ENCODE data around the gene DIP2C.

The DIP2C gene

GRCh38 chr10:344582-345200 lies 344.8 kb downstream of the DIP2C start:
- Histone ChIP-seq H3K27me3 (ENCODE audit: insufficient read depth, low read depth, severe bottlenecking) (no peaks in the 10 kb centered on the region), H3K36me3 (no peaks in the 10 kb centered on the region), H3K27ac (no peak overlapping the region), H3K4me3 (ENCODE audit: low read depth, low read length) (no peak overlapping the region), H3K9me3 (ENCODE audit: severe bottlenecking) (no peaks in the 10 kb centered on the region)
- no peak for DNase-seq
- no peak for TF ChIP-seq CTCF (IDR thresholded peaks at IDR 0.05; ENCODE audit: low read depth, low read length)

GRCh38 chr10:343231-344220 lies 345.9 kb downstream of the DIP2C start:
- no peaks in the 10 kb centered on the region for H3K27me3 ChIP-seq (ENCODE audit: insufficient read depth, low read depth, severe bottlenecking)
- no peak overlapping the region for H3K27ac ChIP-seq
- no peak overlapping the region for H3K4me3 ChIP-seq (ENCODE audit: low read depth, low read length)
- H3K9me3 ChIP-seq (ENCODE audit: severe bottlenecking), result no peaks in the 10 kb centered on the region
- TF ChIP-seq CTCF (IDR thresholded peaks at IDR 0.05; ENCODE audit: low read depth, low read length), result no peak
- no peak for DNase-seq
- H3K36me3 ChIP-seq, result no peaks in the 10 kb centered on the region

- H3K27me3 ChIP-seq (ENCODE audit: insufficient read depth, low read depth, severe bottlenecking), result no peaks in the 10 kb centered on the region
- no peak overlapping the region for H3K4me3 ChIP-seq (ENCODE audit: low read depth, low read length)
- DNase-seq, result no peak
- no peaks in the 10 kb centered on the region for H3K9me3 ChIP-seq (ENCODE audit: severe bottlenecking)
- no peaks in the 10 kb centered on the region for H3K36me3 ChIP-seq
- no peak for TF ChIP-seq CTCF (IDR thresholded peaks at IDR 0.05; ENCODE audit: low read depth, low read length)
- no peak overlapping the region for H3K27ac ChIP-seq
Measured at GRCh38 chr10:341081-341740, 348.3 kb downstream of the DIP2C start.

- no peak for TF ChIP-seq CTCF (IDR thresholded peaks at IDR 0.05; ENCODE audit: low read depth, low read length)
- no peak overlapping the region for H3K4me3 ChIP-seq (ENCODE audit: low read depth, low read length)
- H3K36me3 ChIP-seq, result no peaks in the 10 kb centered on the region
- no peaks in the 10 kb centered on the region for H3K9me3 ChIP-seq (ENCODE audit: severe bottlenecking)
- H3K27ac ChIP-seq, result no peak overlapping the region
- H3K27me3 ChIP-seq (ENCODE audit: insufficient read depth, low read depth, severe bottlenecking), result no peaks in the 10 kb centered on the region
- DNase-seq, result no peak
Measured at GRCh38 chr10:340646-341045, 348.8 kb downstream of the DIP2C start.

- Histone ChIP-seq H3K9me3 (ENCODE audit: severe bottlenecking) (no peaks in the 10 kb centered on the region), H3K36me3 (no peaks in the 10 kb centered on the region), H3K4me3 (ENCODE audit: low read depth, low read length) (no peak overlapping the region), H3K27ac (no peak overlapping the region), H3K27me3 (ENCODE audit: insufficient read depth, low read depth, severe bottlenecking) (no peaks in the 10 kb centered on the region)
- no peak for DNase-seq
- TF ChIP-seq CTCF (IDR thresholded peaks at IDR 0.05; ENCODE audit: low read depth, low read length), result no peak
Measured at GRCh38 chr10:339038-339391, 350.5 kb downstream of the DIP2C start.

All from WERI-Rb-1 (cell line).